Neural progenitor cell (in vitro differentiated cells): ENCODE measurements around the gene DEPP1.

Source experiments
- CTCF ChIP-seq: fragments of 200-600 bp; sonication (generic); IDR thresholded peaks from 2 replicates; pipeline ENCODE4 v1.5.1; 2017; ENCODE audit warnings: antibody characterized with exemption, mild to moderate bottlenecking
- EZH2 ChIP-seq: fragments of 200-600 bp; sonication (generic); IDR thresholded peaks from 2 replicates; pipeline ENCODE4 v1.6.1; 2017; ENCODE audit warnings: antibody characterized with exemption, mild to moderate bottlenecking, moderate library complexity
- EZH2phosphoT487 ChIP-seq: fragments of 200-600 bp; sonication (generic); IDR thresholded peaks from 2 replicates; pipeline ENCODE4 v1.6.1; 2017; ENCODE audit warnings: antibody characterized with exemption

GRCh38 chr10:44993922-44994751 is 15.5 kb upstream of the DEPP1 start:
- no peak for TF ChIP-seq CTCF
- no peak for TF ChIP-seq EZH2
- no peak for TF ChIP-seq EZH2phosphoT487
